ENCODE data around the gene TSPAN9.

TSPAN9 gene

GRCh38 chr12:3141339-3142321 is 64.5 kb downstream of the TSPAN9 start:
- no peak for DNase-seq (ENCODE audit: low read depth in 2 of 2)

DNA sequence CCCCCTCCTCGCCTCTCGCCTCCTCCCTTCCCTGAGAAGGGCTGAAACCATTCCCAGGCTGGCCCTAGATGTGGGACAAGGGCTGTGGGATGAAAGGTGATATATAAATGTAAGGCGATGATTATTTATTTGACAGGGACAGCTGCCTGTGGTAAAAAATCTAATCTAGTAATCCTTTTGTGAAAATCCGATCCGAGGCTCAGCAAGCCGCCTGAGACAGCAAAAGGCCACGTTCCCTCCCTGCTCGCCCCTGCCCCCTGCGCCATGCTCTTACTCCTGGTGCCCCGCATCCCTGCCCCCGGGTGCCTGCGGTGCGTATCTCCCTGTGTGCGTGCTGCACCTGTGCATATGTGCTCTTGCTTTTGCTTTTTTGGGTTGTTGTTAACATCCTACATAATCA is 65.2 kb downstream of the TSPAN9 start:
- DNase-seq (ENCODE audit: low read depth in 2 of 2) = no peak

DNA sequence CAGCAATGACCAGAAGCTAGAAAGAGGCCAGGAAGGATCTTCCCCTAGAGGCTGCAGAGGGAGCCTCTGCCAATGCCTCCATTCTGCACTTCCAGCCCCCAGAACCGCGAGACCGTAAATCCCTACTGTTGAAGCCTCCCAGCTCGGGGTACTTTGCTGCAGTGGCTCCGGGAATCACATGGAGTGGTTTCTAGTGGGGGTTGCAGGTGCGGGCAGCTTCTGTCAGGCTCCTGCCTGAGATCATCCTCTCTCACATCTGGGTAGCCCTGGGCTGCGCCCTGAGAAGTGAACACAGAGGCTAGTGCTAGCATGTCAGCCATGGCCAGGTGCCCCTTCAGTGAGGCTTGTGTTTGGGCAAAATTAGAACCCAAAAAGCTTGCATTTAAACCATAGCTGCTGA is 67.3 kb downstream of the TSPAN9 start:
- no peak for DNase-seq (ENCODE audit: low read depth in 2 of 2)

GRCh38 chr12:3145033-3145432 is 67.9 kb downstream of the TSPAN9 start:
- no peak for DNase-seq (ENCODE audit: low read depth in 2 of 2)

- DNase-seq (ENCODE audit: low read depth in 2 of 2) = no peak
Observed at GRCh38 chr12:3145546-3146310, 68.5 kb downstream of the TSPAN9 start.

GRCh38 chr12:3147260-3147659 is 70.1 kb downstream of the TSPAN9 start:
- DNase-seq (ENCODE audit: low read depth in 2 of 2) = no peak

DNA sequence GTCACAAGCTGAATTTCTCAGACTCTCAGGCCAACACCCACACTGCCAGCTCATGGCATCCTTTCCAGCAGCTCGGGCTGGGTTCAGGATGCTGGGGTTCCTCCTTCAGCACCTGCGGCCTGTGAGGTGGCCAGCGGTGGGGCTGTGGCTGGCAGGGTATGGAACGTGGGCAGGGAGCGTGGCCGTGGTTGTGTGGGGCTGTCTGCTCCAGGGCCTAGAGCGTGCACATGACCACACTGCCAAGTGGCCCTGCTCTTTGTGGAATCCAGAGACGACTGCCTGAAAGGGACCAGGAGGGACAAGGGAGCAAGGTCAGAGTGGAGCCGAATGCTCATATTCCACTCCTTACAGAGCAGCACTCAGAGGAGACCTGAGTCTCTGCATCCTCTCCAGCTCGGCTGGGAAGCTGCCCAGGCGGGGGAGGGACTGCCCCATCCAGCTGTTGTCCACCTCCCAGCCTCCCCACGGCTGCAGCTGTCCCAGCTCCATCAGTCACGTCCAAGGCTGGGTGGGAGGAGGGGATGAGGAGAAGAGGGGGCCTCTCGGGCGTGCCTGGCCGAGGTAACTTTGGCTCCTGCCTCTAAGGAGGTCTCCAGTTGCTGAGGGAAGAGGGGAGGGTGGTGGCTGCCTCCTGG is 71.3 kb downstream of the TSPAN9 start:
- DNase-seq (ENCODE audit: low read depth in 2 of 2) = no peak

- no peak for DNase-seq (ENCODE audit: low read depth in 2 of 2)
Observed at GRCh38 chr12:3149515-3150307, 72.5 kb downstream of the TSPAN9 start.

DNA sequence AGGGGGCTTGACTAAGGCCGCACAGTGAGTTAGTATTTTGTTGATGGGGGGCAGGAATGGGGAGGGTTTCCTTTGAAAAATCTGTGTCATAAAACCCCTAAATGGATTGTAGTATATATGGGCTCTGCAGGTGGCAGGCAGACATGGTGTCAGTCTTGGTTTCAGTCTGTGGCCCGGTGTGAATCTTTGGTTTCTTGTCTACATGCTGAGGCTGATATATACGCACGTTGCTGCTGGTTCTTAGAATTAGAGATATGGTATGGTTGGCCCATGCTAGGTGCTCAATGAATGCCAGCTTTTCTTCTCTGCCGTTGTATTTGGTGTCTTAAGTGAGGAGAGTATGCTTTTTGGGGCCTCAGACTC is 73.1 kb downstream of the TSPAN9 start:
- DNase-seq (ENCODE audit: low read depth in 2 of 2) = no peak

- no peak for DNase-seq (ENCODE audit: low read depth in 2 of 2)
Observed at GRCh38 chr12:3150931-3151835, 74.0 kb downstream of the TSPAN9 start.

DNA sequence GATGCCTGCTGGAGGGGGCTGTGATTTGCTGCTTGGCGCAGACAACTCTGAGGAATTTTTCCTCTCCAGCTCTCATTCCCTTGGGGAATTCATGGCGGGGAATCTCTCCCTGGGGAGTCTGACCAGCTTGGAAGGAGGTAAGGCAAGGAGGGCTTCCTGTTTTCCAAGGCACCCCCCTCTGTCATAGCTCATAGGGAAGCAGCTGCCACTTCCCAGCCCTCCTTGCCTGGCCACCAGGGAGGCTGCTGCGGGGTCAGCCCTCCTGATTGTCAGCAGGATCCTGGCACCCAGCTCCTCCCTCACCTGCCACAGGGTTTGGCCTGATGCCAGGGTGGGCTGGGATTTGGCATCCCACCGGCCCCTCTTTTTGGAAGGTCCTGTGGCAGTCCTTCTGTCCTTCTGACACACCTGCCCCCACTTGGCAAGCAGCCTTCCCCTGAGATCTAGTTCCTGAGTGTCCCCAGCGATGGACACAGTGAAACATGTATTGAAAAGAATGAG is 74.9 kb downstream of the TSPAN9 start:
- no peak for DNase-seq (ENCODE audit: low read depth in 2 of 2)

DNA sequence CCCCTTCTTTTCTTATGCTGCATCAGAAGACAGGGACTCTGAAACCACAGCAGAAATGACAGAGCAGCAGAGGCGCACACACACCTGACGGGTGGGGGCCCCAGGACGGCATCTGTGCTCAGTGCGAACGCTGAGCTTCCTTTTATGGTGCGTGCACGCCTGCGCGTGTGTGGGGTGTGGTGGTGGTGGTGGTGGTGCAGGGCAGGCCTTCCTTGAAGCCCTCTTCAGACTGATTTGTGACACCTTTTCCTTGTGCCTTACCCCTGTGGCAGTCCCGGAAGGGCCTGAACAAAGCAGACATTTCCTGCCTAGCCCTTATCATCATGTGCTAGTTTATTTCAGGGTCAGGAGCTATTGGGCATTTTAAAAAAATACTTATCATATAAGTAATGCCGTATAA is 75.7 kb downstream of the TSPAN9 start:
- no peak for DNase-seq (ENCODE audit: low read depth in 2 of 2)

DNA sequence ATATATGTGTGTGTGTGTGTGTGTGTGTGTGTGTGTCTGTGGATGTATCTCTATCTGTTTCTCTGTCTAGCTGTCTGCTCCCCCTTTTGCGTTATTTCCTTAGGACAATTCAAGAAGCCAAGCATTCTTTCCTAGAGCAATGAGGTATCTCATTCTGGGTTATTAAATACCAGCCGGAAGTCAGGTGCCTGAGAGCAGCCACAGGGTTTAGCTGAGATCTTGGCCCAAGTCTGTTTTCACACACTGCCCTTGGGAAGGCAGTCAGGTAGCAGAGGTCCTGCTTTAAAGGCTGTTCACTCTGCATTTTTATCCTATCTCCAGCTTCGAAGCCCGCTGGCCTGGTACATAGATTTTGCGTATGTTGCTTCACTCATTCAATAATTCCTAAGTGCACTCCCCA is 76.8 kb downstream of the TSPAN9 start:
- no peak for DNase-seq (ENCODE audit: low read depth in 2 of 2)

- DNase-seq (ENCODE audit: low read depth in 2 of 2) = no peak
Observed at GRCh38 chr12:3155702-3156370, 78.7 kb downstream of the TSPAN9 start.

- no peak for DNase-seq (ENCODE audit: low read depth in 2 of 2)
Observed at GRCh38 chr12:3157581-3158323, 80.6 kb downstream of the TSPAN9 start.

DNA sequence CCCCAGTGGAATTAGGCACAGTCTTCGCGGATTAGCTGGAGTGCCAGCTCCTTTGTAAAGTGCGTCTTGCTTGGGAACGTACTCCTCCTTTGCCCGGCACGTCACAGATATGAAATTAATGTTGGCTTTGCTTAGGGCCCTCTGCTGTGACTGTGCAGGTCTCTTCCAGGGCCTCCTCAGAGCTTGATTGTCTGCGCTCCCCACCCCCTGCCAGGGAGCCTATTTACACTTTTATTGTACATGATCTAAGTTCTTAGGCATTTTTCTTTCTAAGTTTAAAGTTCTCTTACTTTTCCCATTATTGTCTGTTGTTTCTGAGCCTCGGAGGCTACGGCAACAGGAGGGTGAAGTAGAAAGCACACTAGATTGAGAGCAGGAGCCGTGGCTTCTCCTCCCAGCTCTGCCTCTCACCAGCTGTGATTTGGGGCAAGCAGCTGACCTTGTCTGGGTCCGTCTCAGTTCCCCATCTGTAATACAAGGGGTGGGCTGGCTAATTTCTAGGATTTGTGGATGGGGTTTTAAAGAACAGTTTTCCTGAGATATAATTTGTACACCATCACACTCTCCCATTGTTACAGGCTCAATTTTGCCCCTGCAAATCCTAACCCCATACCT is 81.8 kb downstream of the TSPAN9 start:
- no peak for DNase-seq (ENCODE audit: low read depth in 2 of 2)

- no peak for DNase-seq (ENCODE audit: low read depth in 2 of 2)
Observed at GRCh38 chr12:3160081-3160480, 82.9 kb downstream of the TSPAN9 start.

GRCh38 chr12:3161861-3162260 is 84.7 kb downstream of the TSPAN9 start:
- DNase-seq (ENCODE audit: low read depth in 2 of 2) = no peak

All from stimulated activated CD8-positive, alpha-beta memory T cell treated with anti-CD3 and anti-CD28 coated beads, Interleukin-15, amount 100 ng/mL, for 4 hours (primary cell).